Measurements from ENCODE around the gene SDF4. TPM values are rescaled to one million over a fixed set of nuclear protein-coding genes. Genes with fewer than 3 reads are reported as not detected.

SDF4 gene
- total RNA-seq, 2 donors from 2014 or later: 202 to 325 TPM

GRCh38 chr1:1262758-1263157, 31.0 kb upstream of the SDF4 start:
- H3K27ac ChIP-seq: no peak overlapping the region
- intact Hi-C loops (cut with DNase I): no loop called here
- no peak overlapping the region for H3K9ac ChIP-seq (ENCODE audit: low read depth in 2 of 2, low read length in 2 of 2)

GRCh38 chr1:1262071-1262470, 30.3 kb upstream of the SDF4 start:
- no peaks in the 10 kb centered on the region for H3K9me3 ChIP-seq
- intact Hi-C loops (cut with DNase I): no loop called here
- H3K4me1 ChIP-seq: no peaks in the 10 kb centered on the region
- no peak for TF ChIP-seq CTCF (IDR thresholded peaks at IDR 0.05)
- H3K4me3 ChIP-seq: no peak overlapping the region
- H3K36me3 ChIP-seq: peaks cover 14% of the 10 kb centered on the region
- no peak overlapping the region for H3K27ac ChIP-seq
- H3K9ac ChIP-seq (ENCODE audit: low read depth in 2 of 2, low read length in 2 of 2): no peak overlapping the region
- no peak for DNase-seq
- H3K27me3 ChIP-seq: no peaks in the 10 kb centered on the region

More at GRCh38 chr1:1262758-1263157, 31.0 kb upstream of the SDF4 start:
- no peaks in the 10 kb centered on the region for H3K9me3 ChIP-seq
- no peaks in the 10 kb centered on the region for H3K4me1 ChIP-seq
- TF ChIP-seq CTCF (IDR thresholded peaks at IDR 0.05): no peak
- peaks cover 14% of the 10 kb centered on the region for H3K36me3 ChIP-seq
- H3K27me3 ChIP-seq: no peaks in the 10 kb centered on the region
- no peak overlapping the region for H3K4me3 ChIP-seq
- DNase-seq: no peak

- no peak for TF ChIP-seq CTCF (IDR thresholded peaks at IDR 0.05)
- no peaks in the 10 kb centered on the region for H3K27me3 ChIP-seq
- DNase-seq: no peak
- H3K4me3 ChIP-seq: no peak overlapping the region
- H3K9ac ChIP-seq (ENCODE audit: low read depth in 2 of 2, low read length in 2 of 2): no peak overlapping the region
- H3K36me3 ChIP-seq: peaks cover 14% of the 10 kb centered on the region
- no peak overlapping the region for H3K27ac ChIP-seq
- intact Hi-C loops (cut with DNase I): no loop called here
- no peaks in the 10 kb centered on the region for H3K9me3 ChIP-seq
- H3K4me1 ChIP-seq: no peaks in the 10 kb centered on the region
Observed at GRCh38 chr1:1260843-1261560, 29.2 kb upstream of the SDF4 start.

- TF ChIP-seq CTCF (IDR thresholded peaks at IDR 0.05): no peak
- DNase-seq: no peak
- intact Hi-C loops (cut with DNase I): no loop called here
- Histone ChIP-seq H3K27ac (no peak overlapping the region), H3K9me3 (no peaks in the 10 kb centered on the region), H3K36me3 (peaks cover 14% of the 10 kb centered on the region), H3K4me1 (no peaks in the 10 kb centered on the region), H3K9ac (ENCODE audit: low read depth in 2 of 2, low read length in 2 of 2) (no peak overlapping the region), H3K27me3 (no peaks in the 10 kb centered on the region), H3K4me3 (no peak overlapping the region)
Observed at GRCh38 chr1:1259951-1260600, 28.3 kb upstream of the SDF4 start.

DNA sequence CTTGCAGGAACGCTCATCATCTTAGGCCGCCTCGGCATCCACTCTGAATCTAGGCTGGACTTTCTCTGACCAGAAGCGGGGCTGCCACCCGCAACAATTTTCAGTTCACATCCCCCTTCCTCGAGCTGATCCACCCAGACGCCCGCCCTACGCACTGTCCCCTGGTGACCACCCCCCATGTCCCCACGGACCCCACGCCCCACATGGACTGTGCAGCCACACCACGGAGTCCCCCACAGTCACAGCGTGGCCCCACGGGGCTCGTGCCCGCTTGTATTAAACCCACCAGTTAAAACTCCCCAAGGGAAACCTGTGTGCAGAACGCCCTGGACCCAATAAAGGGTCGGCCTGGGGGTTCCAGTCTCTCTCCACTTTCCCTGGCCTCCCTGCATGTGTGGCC, 27.7 kb upstream of the SDF4 start:
- intact Hi-C loops (cut with DNase I): no loop called here
- no peaks in the 10 kb centered on the region for H3K27me3 ChIP-seq
- no peak overlapping the region for H3K27ac ChIP-seq
- H3K4me1 ChIP-seq: no peaks in the 10 kb centered on the region
- no peak overlapping the region for H3K9ac ChIP-seq (ENCODE audit: low read depth in 2 of 2, low read length in 2 of 2)
- peaks cover 14% of the 10 kb centered on the region for H3K36me3 ChIP-seq
- no peak for DNase-seq
- no peak for TF ChIP-seq CTCF (IDR thresholded peaks at IDR 0.05)
- no peak overlapping the region for H3K4me3 ChIP-seq
- no peaks in the 10 kb centered on the region for H3K9me3 ChIP-seq
